Measurements from ENCODE around the gene LUC7L3. TPM values are rescaled to one million over a fixed set of nuclear protein-coding genes. Genes with fewer than 3 reads are reported as not detected.

The LUC7L3 gene
- total and polyA plus RNA-seq, 10 of the 15 experiments (the other 5 are each of a cell fraction or from before 2014, with no cell fraction given), result 51.3 to 176 (median 149) TPM

- Histone ChIP-seq H3K36me3 (ENCODE audit: control insufficient read depth in 2 of 2, insufficient read depth in 2 of 2, low read length in 1 of 2) (no peaks in the 10 kb centered on the region), H3K9ac (ENCODE audit: control insufficient read depth, insufficient read depth, low read length) (no peak overlapping the region), H3K4me1 (ENCODE audit: control insufficient read depth, insufficient read depth, low read length) (peaks cover 8% of the 10 kb centered on the region), H3K9me3 (replicated peaks; ENCODE audit: control insufficient read depth, insufficient read depth, low read length) (no peaks in the 10 kb centered on the region), H3K79me2 (ENCODE audit: control insufficient read depth, insufficient read depth, low read length) (no peaks in the 10 kb centered on the region), H3K27ac (ENCODE audit: control insufficient read depth, insufficient read depth) (no peak overlapping the region), H4K20me1 (ENCODE audit: control insufficient read depth, insufficient read depth) (no peaks in the 10 kb centered on the region), H3K4me2 (ENCODE audit: control insufficient read depth, insufficient read depth) (no peak overlapping the region), H3K4me3 (no peak overlapping the region), H2AFZ (ENCODE audit: control insufficient read depth, low read depth, low read length) (no peak overlapping the region), H3K27me3 (replicated peaks in 1 of 2; ENCODE audit: control insufficient read depth in 2 of 2, insufficient read depth in 2 of 2, low read length in 1 of 2) (no peaks in the 10 kb centered on the region)
- WGBS (ENCODE audit: insufficient coverage, insufficient replicate concordance, low lambda C conversion rate, missing lambda C conversion rate), result 72% methylated on average over 7 of the region's 7 CpGs
- RAD21 ChIA-PET (ENCODE audit: unreplicated experiment), result no interaction called here
- DNase-seq (ENCODE audit: low read depth, low spot score), result no peak
- CTCF ChIA-PET, result interaction anchor here (3.7 kb wide), 1 partner anchor 9 kb away, joined by 14 read pairs; no protein-coding TSS in a partner anchor
- no peak for FAIRE-seq
- in situ Hi-C loops (cut with MboI) (no loop called here), intact Hi-C loops (cut with micrococcal nuclease; ENCODE audit: unreplicated experiment) (no loop called here)
- no TSS peak for BruUV-seq (replicated peaks)
- POLR2A ChIA-PET, result interaction anchor here (0.7 kb wide), 1 partner anchor 186 kb away, joined by 3 read pairs; no protein-coding TSS in a partner anchor
- ATAC-seq, result no peak
- SMC1A ChIA-PET (ENCODE audit: uncharacterized antibody, unreplicated experiment), result no interaction called here
- no peak for TF ChIP-seq CUX1 (IDR thresholded peaks at IDR 0.05; ENCODE audit: insufficient replicate concordance, low read depth, low read length)
- TF ChIP-seq ZBTB11 (CRISPR knock-in tag; IDR thresholded peaks at IDR 0.05), result no peak
- TF ChIP-seq MXI1 (IDR thresholded peaks at IDR 0.05; ENCODE audit: low read depth, low read length), result no peak
- TF ChIP-seq MEF2A (IDR thresholded peaks at IDR 0.05; ENCODE audit: insufficient read depth, low read depth, low read length), result no peak
- TF ChIP-seq BCL11A (IDR thresholded peaks at IDR 0.05; ENCODE audit: low read depth, low read length), result no peak
- TF ChIP-seq CHD2 (IDR thresholded peaks at IDR 0.05; ENCODE audit: borderline replicate concordance, low read depth, low read length), result no peak
- no peak for TF ChIP-seq USF1 (IDR thresholded peaks at IDR 0.05; ENCODE audit: borderline replicate concordance, extremely low read length, insufficient read depth, low read depth, low read length)
- TF ChIP-seq KDM1A (IDR thresholded peaks at IDR 0.05; ENCODE audit: borderline replicate concordance), result no peak
- TF ChIP-seq HDAC6 (IDR thresholded peaks at IDR 0.05; ENCODE audit: unreplicated experiment), result no peak
- no peak for TF ChIP-seq MEF2B (IDR thresholded peaks at IDR 0.05; ENCODE audit: partially characterized antibody, poor library complexity, severe bottlenecking)
Observed at GRCh38 chr17:50774225-50774803, 54.9 kb downstream of the LUC7L3 start.

All from GM12878 (cell line).